Endodermal cell (in vitro differentiated cells): ENCODE results near the gene SMDT1. TPM values are rescaled to one million over a fixed set of nuclear protein-coding genes. Genes with fewer than 3 reads are reported as not detected.

Experiments
- DNase-seq: peaks from one replicate; pipeline ENCODE4 v3.0.0-alpha.2; 2017
- H3K27ac ChIP-seq: 2 replicates; pipeline ENCODE4 v1.5.1; 2013; ENCODE audit warnings: mild to moderate bottlenecking, low read depth, low read length, moderate library complexity
- H3K27me3 ChIP-seq: 2 replicates; pipeline ENCODE4 v1.6.1; 2013; ENCODE audit warnings: mild to moderate bottlenecking, low read length, moderate library complexity; ENCODE audit not compliant: insufficient read depth, control insufficient read depth, poor library complexity, severe bottlenecking
- H3K36me3 ChIP-seq: 2 replicates; pipeline ENCODE4 v1.7.0; 2013; ENCODE audit warnings: mild to moderate bottlenecking, low read length, moderate library complexity; ENCODE audit not compliant: control insufficient read depth, insufficient read depth
- H3K4me1 ChIP-seq: one replicate; pipeline ENCODE4 v1.7.0; 2013; ENCODE audit warnings: low read length; ENCODE audit not compliant: control insufficient read depth, insufficient read depth
- H3K4me3 ChIP-seq: 2 replicates; pipeline ENCODE4 v1.5.1; 2013; ENCODE audit warnings: mild to moderate bottlenecking, low read length, moderate library complexity
- H3K9ac ChIP-seq: 2 replicates; pipeline ENCODE4 v1.6.1; 2013; ENCODE audit warnings: mild to moderate bottlenecking, low read length, moderate library complexity; ENCODE audit not compliant: poor library complexity, severe bottlenecking; ENCODE audit errors: extremely low read depth
- H3K9me3 ChIP-seq: 2 replicates; pipeline ENCODE4 v1.6.1; 2013; ENCODE audit warnings: mild to moderate bottlenecking, low read length, moderate library complexity; ENCODE audit not compliant: control insufficient read depth
- H3K27ac Mint-ChIP-seq: 2 replicates; pipeline ENCODE4 v1.8.0; 2020; ENCODE audit warnings: mixed read lengths
- H3K27me3 Mint-ChIP-seq: 2 replicates; pipeline ENCODE4 v1.8.0; 2021; ENCODE audit warnings: mild to moderate bottlenecking, mixed read lengths; ENCODE audit not compliant: insufficient read depth
- H3K36me3 Mint-ChIP-seq: 2 replicates; pipeline ENCODE4 v1.8.0; 2020; ENCODE audit warnings: low read depth, mixed read lengths
- H3K4me1 Mint-ChIP-seq: 2 replicates; pipeline ENCODE4 v1.8.0; 2020; ENCODE audit warnings: mixed read lengths
- H3K4me3 Mint-ChIP-seq: 2 replicates; pipeline ENCODE4 v1.8.0; 2020; ENCODE audit warnings: mild to moderate bottlenecking, moderate library complexity, mixed read lengths
- H3K9me3 Mint-ChIP-seq: 2 replicates; pipeline ENCODE4 v1.8.0; 2020; ENCODE audit warnings: mild to moderate bottlenecking, mixed read lengths
- WGBS, 2 experiments: methylation state at CpG; one replicate each; pipeline versions ENCODE4 v1.1.5 to v1.1.7; 2013; ENCODE audit warnings: missing lambda C conversion rate in 2 of 2, mixed read lengths in 1 of 2; ENCODE audit not compliant: insufficient coverage in 1 of 2, insufficient read length in 1 of 2; 5-methylcytosine and 5-hydroxymethylcytosine counted together
- total RNA-seq, 2 donors: library from RNA; stranded (reverse); fragmentation: NEBNext Ultra II Directional in 1 of 2; extraction: Animal tissue kit (Norgen Biotek cat#: 25700) in 1 of 2; gene quantifications; 2 replicates in 1 of 2; 3 replicates in 1 of 2; pipeline ENCODE4 v1.2.1, GENCODE V29; 2021
- TF ChIP-seq, protein P1 (sequence below): fragments of 200-600 bp; sonication (generic); conservative IDR thresholded peaks from 2 replicates; pipeline ENCODE4 v1.5.0; 2021; ENCODE audit warnings: antibody characterized with exemption, mild to moderate bottlenecking

Gene SMDT1
- total RNA-seq, 2 donors from 2014 or later: 29.5 to 41.3 TPM

DNA sequence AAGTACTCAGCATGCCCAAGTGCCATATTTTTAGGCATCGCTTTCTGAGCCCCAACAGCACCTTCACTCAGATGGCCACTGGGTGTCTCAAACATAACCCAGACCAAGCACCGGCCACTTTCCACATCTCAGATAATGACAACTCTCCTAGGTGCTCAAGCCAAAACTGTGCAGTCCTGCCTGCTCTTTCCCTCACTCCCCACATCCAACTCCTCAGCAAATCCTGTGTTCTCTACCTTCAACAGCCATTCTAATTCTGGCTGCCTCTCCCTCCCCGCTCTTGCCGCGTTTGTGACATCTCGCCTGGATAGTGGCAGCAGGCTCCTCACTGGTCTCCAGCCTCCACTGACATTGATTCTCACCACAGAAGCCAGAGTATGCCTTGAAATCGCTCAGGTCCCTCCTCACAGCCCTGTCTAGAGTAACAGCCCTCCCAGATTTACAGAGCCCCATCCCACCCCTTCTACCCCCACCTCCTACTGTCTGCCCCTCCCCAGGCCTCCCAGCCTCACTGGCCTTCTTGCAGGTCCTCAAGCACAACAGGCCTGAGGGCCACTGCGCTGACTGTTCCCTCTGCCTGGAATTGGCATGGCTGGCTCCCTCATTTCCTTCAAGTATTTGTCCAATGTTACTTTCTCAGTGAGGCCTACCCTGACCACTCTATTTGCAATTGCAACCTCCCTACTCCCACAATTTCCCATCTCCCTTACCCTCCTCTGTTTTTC lies 6.7 kb upstream of the SMDT1 start:
- no peaks in the 10 kb centered on the region for H3K9me3 Mint-ChIP-seq

DNA sequence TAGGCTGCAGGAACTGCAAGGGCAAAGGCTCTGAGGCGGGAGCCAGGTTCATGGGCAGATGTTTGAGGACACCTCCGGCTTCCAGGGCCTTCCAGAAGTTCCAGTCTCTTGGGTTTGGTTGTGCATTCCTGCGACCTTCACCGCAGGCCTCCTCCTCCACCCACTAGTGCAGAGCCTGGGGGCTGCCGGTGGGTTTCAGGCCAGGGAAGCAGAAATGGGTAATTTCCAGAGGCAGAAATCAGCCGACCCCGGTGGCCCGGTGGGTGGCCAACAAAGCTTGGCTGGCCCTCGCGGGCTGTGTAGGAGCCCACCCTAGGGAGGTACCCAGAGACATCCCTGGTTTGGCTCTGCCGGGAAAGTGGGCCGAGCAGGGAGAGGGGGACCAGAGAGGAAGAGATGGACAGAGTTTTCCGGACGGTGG lies 5.9 kb upstream of the SMDT1 start:
- Histone ChIP-seq H3K9ac (no peak overlapping the region), H3K27ac (no peak overlapping the region), H3K27me3 (no peaks in the 10 kb centered on the region), H3K36me3 (no peaks in the 10 kb centered on the region), H3K9me3 (no peaks in the 10 kb centered on the region), H3K4me1 (no peaks in the 10 kb centered on the region), H3K4me3 (no peak overlapping the region)
- Mint-ChIP-seq H3K36me3 (peaks cover 3% of the 10 kb centered on the region), H3K27ac (no peak overlapping the region), H3K9me3 (no peaks in the 10 kb centered on the region), H3K4me1 (peaks cover 8% of the 10 kb centered on the region), H3K27me3 (peaks cover 9% of the 10 kb centered on the region), H3K4me3 (peak overlapping the region; percentile 48)
- WGBS, 2 experiments: 87 to 92% methylated on average over 6 to 14 of the region's 14 CpGs
- DNase-seq: no peak
- TF ChIP-seq, protein P1, sequence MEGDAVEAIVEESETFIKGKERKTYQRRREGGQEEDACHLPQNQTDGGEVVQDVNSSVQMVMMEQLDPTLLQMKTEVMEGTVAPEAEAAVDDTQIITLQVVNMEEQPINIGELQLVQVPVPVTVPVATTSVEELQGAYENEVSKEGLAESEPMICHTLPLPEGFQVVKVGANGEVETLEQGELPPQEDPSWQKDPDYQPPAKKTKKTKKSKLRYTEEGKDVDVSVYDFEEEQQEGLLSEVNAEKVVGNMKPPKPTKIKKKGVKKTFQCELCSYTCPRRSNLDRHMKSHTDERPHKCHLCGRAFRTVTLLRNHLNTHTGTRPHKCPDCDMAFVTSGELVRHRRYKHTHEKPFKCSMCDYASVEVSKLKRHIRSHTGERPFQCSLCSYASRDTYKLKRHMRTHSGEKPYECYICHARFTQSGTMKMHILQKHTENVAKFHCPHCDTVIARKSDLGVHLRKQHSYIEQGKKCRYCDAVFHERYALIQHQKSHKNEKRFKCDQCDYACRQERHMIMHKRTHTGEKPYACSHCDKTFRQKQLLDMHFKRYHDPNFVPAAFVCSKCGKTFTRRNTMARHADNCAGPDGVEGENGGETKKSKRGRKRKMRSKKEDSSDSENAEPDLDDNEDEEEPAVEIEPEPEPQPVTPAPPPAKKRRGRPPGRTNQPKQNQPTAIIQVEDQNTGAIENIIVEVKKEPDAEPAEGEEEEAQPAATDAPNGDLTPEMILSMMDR: no peak

More for the DNA sequence above, 6.7 kb upstream of the SMDT1 start:
- WGBS, 2 experiments: 82 to 83% methylated on average over 7 to 8 of the region's 8 CpGs
- peaks cover 8% of the 10 kb centered on the region for H3K4me1 Mint-ChIP-seq
- TF ChIP-seq, protein P1: peak; percentile 49
- no peaks in the 10 kb centered on the region for H3K4me1 ChIP-seq
- H3K4me3 ChIP-seq: no peak overlapping the region
- peaks cover 9% of the 10 kb centered on the region for H3K27me3 Mint-ChIP-seq
- no peaks in the 10 kb centered on the region for H3K36me3 ChIP-seq
- no peaks in the 10 kb centered on the region for H3K9me3 ChIP-seq
- H3K9ac ChIP-seq: no peak overlapping the region
- peak overlapping the region; percentile 48 for H3K4me3 Mint-ChIP-seq
- no peak overlapping the region for H3K27ac ChIP-seq
- peaks cover 8% of the 10 kb centered on the region for H3K36me3 Mint-ChIP-seq
- no peaks in the 10 kb centered on the region for H3K27me3 ChIP-seq
- DNase-seq: no peak
- no peak overlapping the region for H3K27ac Mint-ChIP-seq

DNA sequence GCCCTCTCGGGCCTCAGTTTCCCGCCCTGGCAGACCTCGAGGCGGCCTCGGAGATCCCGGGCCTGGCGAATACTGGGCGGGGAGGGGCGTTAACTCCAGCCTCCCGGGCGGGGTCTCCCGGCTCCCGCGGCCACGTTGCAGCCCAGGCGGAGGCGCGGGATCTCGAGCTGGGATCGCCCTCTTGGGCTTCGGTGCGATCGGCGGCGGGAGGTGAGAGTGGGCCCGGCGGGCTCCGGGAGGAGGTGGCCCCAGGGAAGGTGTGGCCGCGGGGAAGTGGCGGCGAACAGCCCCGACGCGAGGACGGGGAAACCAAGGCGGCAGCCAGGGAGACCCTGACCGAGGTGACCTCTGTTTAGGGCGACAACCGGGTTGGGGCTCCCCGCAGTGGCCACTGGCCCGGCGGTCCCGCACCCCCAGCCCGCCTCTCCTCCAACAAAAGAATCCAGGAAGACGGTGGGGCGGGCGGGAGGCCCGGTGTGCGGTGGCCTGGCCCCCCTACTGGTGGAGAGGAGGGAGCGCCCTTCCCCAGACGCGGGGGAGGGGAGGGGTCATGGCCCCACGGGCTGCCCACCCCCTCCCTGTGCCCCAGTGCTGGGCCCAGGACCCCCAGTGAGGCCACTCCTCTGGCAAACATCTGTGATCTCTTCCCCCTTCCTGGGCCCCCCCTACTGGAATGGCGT lies 5.2 kb upstream of the SMDT1 start, which contains the start of gene PHETA2:
Gene PHETA2, plus strand, starts transcription at position 117 of the 680 bp plus-strand sequence. CDS start 3,046 bp downstream, outside the sequence.
- 30 to 35% methylated on average over 25 to 55 of the region's 55 CpGs for WGBS, 2 experiments
- H3K9me3 Mint-ChIP-seq: no peaks in the 10 kb centered on the region
- peaks cover 9% of the 10 kb centered on the region for H3K27me3 Mint-ChIP-seq
- H3K9me3 ChIP-seq: no peaks in the 10 kb centered on the region
- peak; percentile 68 for DNase-seq
- peak within 1 kb of the TSS; percentile 48 for H3K4me3 Mint-ChIP-seq
- no peak within 1 kb of the TSS for H3K4me3 ChIP-seq
- peak within 1 kb of the TSS; percentile 25 for H3K9ac ChIP-seq
- no peaks in the 10 kb centered on the region for H3K4me1 ChIP-seq
- H3K27me3 ChIP-seq: no peaks in the 10 kb centered on the region
- H3K36me3 ChIP-seq: no peaks in the 10 kb centered on the region
- no peak within 1 kb of the TSS for H3K27ac ChIP-seq
- peak within 1 kb of the TSS; percentile 52 for H3K27ac Mint-ChIP-seq
- H3K36me3 Mint-ChIP-seq: peaks cover 3% of the 10 kb centered on the region
- H3K4me1 Mint-ChIP-seq: peaks cover 12% of the 10 kb centered on the region
- TF ChIP-seq, protein P1: peak; percentile 73
